Islet precursor cell (in vitro differentiated cells): ENCODE data around the gene TMBIM1.

Experiments
- DNase-seq: peaks from one replicate; pipeline ENCODE4 v3.0.0-alpha.2; 2018

TMBIM1 gene

GRCh38 chr2:218253232-218253625 is 39.1 kb downstream of the TMBIM1 start:
- DNase-seq: no peak

- DNase-seq: no peak
Measured at GRCh38 chr2:218252509-218253231, 39.6 kb downstream of the TMBIM1 start.

GRCh38 chr2:218249691-218250090 is 42.6 kb downstream of the TMBIM1 start:
- DNase-seq: no peak

GRCh38 chr2:218245214-218245613 is 47.1 kb downstream of the TMBIM1 start:
- no peak for DNase-seq

- no peak for DNase-seq
Measured at GRCh38 chr2:218244665-218245064, 47.6 kb downstream of the TMBIM1 start.

- DNase-seq: no peak
Measured at GRCh38 chr2:218244204-218244603, 48.1 kb downstream of the TMBIM1 start.

GRCh38 chr2:218238887-218239286 is 53.4 kb downstream of the TMBIM1 start:
- DNase-seq: no peak

- DNase-seq: no peak
Measured at GRCh38 chr2:218236829-218237228, 55.5 kb downstream of the TMBIM1 start.

GRCh38 chr2:218235017-218235416 is 57.3 kb downstream of the TMBIM1 start:
- no peak for DNase-seq

- DNase-seq: no peak
Measured at GRCh38 chr2:218234521-218234920, 57.8 kb downstream of the TMBIM1 start.

- no peak for DNase-seq
Measured at GRCh38 chr2:218233543-218233942, 58.8 kb downstream of the TMBIM1 start.

GRCh38 chr2:218230882-218231281 is 61.4 kb downstream of the TMBIM1 start:
- no peak for DNase-seq

- DNase-seq: peak; percentile 60
Measured at GRCh38 chr2:218229851-218230250, 62.5 kb downstream of the TMBIM1 start.

- no peak for DNase-seq
Measured at GRCh38 chr2:218229239-218229638, 63.1 kb downstream of the TMBIM1 start.

- DNase-seq: no peak
Measured at GRCh38 chr2:218228366-218229090, 63.8 kb downstream of the TMBIM1 start.

GRCh38 chr2:218226903-218227302 is 65.4 kb downstream of the TMBIM1 start:
- DNase-seq: no peak
